ENCODE results near the gene GPR158.

GPR158 gene

GRCh38 chr10:25455980-25456567 is 281.3 kb downstream of the GPR158 start:
- DNase-seq, result no peak
- TF ChIP-seq, protein P1, sequence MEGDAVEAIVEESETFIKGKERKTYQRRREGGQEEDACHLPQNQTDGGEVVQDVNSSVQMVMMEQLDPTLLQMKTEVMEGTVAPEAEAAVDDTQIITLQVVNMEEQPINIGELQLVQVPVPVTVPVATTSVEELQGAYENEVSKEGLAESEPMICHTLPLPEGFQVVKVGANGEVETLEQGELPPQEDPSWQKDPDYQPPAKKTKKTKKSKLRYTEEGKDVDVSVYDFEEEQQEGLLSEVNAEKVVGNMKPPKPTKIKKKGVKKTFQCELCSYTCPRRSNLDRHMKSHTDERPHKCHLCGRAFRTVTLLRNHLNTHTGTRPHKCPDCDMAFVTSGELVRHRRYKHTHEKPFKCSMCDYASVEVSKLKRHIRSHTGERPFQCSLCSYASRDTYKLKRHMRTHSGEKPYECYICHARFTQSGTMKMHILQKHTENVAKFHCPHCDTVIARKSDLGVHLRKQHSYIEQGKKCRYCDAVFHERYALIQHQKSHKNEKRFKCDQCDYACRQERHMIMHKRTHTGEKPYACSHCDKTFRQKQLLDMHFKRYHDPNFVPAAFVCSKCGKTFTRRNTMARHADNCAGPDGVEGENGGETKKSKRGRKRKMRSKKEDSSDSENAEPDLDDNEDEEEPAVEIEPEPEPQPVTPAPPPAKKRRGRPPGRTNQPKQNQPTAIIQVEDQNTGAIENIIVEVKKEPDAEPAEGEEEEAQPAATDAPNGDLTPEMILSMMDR (IDR thresholded peaks at IDR 0.05; ENCODE audit: low read depth, low read length, missing control alignments), result no peak
- Histone ChIP-seq H3K4me3 (ENCODE audit: low read depth, low read length) (no peak overlapping the region), H3K36me3 (replicated peaks) (no peaks in the 10 kb centered on the region), H3K27me3 (replicated peaks) (no peaks in the 10 kb centered on the region), H3K27ac (no peak overlapping the region)
- in situ Hi-C loops (cut with HindIII; ENCODE audit: low pct_ligation_motif_present, low sequenced_read_pairs), result no loop called here

DNA sequence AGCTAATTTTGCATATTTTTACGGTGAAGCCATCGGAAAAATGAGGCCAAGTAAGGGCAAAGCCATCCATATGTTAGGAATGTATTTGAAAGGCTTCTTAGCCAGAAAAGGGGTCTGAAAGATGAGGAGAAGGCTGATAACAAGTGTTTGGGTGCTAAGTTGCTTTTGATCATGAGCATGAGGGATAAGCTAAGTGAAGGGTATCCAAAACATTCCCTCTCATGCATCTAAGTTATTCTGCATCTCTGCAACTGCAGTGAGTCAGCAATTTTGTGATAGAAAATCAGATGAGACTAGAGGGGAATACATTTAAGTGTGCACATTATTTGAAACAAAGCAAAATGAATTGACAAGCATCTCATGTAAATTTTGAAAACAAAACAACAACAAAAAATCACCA is 282.8 kb downstream of the GPR158 start:
- in situ Hi-C loops (cut with HindIII; ENCODE audit: low pct_ligation_motif_present, low sequenced_read_pairs), result no loop called here
- TF ChIP-seq, protein P1 (IDR thresholded peaks at IDR 0.05; ENCODE audit: low read depth, low read length, missing control alignments), result no peak
- H3K27ac ChIP-seq, result no peak overlapping the region

GRCh38 chr10:25465582-25466372 is 291.0 kb downstream of the GPR158 start:
- TF ChIP-seq, protein P1 (IDR thresholded peaks at IDR 0.05; ENCODE audit: low read depth, low read length, missing control alignments), result no peak
- in situ Hi-C loops (cut with HindIII; ENCODE audit: low pct_ligation_motif_present, low sequenced_read_pairs), result no loop called here
- no peaks in the 10 kb centered on the region for H3K36me3 ChIP-seq (replicated peaks)
- no peak overlapping the region for H3K27ac ChIP-seq
- no peak overlapping the region for H3K4me3 ChIP-seq (ENCODE audit: low read depth, low read length)
- DNase-seq, result no peak
- no peaks in the 10 kb centered on the region for H3K27me3 ChIP-seq (replicated peaks)

More for the DNA sequence above, 282.8 kb downstream of the GPR158 start:
- no peak overlapping the region for H3K4me3 ChIP-seq (ENCODE audit: low read depth, low read length)
- no peaks in the 10 kb centered on the region for H3K36me3 ChIP-seq (replicated peaks)
- DNase-seq, result no peak
- H3K27me3 ChIP-seq (replicated peaks), result no peaks in the 10 kb centered on the region

DNA sequence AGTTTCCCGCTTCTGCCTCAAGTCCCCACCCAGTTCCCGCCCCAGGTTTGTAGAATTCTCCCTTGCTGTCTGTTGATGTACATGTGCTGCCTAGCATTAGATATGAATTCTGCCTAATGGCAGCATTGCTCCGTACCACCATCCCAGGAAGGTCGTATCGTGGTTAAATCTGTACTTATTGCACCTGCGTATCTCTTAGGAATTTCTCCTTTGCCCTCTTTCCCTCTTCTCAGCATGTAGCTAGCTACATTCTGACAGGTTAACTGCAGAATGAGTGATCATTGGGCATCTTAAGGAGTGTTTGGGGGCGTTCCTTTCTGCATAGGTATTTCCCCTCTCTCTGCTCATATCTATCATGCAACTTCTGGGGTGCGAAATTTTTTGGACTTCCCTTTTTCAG is 293.1 kb downstream of the GPR158 start:
- no peak overlapping the region for H3K27ac ChIP-seq
- H3K27me3 ChIP-seq (replicated peaks), result no peaks in the 10 kb centered on the region
- TF ChIP-seq, protein P1 (IDR thresholded peaks at IDR 0.05; ENCODE audit: low read depth, low read length, missing control alignments), result no peak
- no peak overlapping the region for H3K4me3 ChIP-seq (ENCODE audit: low read depth, low read length)
- H3K36me3 ChIP-seq (replicated peaks), result no peaks in the 10 kb centered on the region
- DNase-seq, result no peak
- in situ Hi-C loops (cut with HindIII; ENCODE audit: low pct_ligation_motif_present, low sequenced_read_pairs), result no loop called here

DNA sequence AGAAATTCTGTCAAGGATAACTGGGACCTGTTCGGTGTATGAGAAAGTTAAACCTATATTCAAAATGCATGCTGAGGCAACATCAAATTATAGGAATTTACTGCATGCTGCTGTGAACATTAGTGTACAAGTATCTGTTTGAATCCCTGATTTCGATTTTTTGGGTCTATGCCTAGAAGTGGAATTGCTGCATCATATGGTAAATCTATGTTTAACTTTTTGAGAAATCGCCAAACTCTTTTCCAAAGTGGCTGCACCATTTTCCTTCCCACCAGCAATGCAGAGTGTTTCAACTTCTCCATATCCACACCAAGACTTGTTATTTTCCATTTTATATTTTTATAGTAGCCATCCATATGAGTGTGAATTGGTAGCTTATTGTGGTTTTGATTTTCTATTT is 306.7 kb downstream of the GPR158 start:
- no peak for DNase-seq
- Histone ChIP-seq H3K36me3 (replicated peaks) (no peaks in the 10 kb centered on the region), H3K4me3 (ENCODE audit: low read depth, low read length) (no peak overlapping the region), H3K27ac (no peak overlapping the region), H3K27me3 (replicated peaks) (no peaks in the 10 kb centered on the region)
- TF ChIP-seq, protein P1 (IDR thresholded peaks at IDR 0.05; ENCODE audit: low read depth, low read length, missing control alignments), result no peak
- in situ Hi-C loops (cut with HindIII; ENCODE audit: low pct_ligation_motif_present, low sequenced_read_pairs), result no loop called here
